SK-N-SH (cell line): ENCODE results near the gene TM7SF2. TPM values are rescaled to one million over a fixed set of nuclear protein-coding genes. Genes with fewer than 3 reads are reported as not detected.
"Not testable (repeated sequence)": the region's sequence is repeated elsewhere in the genome, so short reads cannot be mapped to it uniquely, and the experiment has no call there.

Experiments used
- CTCF ChIA-PET: fragments of 300-600, 350-600 bp; formaldehyde crosslinking; extraction: SDS; loops from one replicate; lab custom pipeline; 2021; lab: Yijun Ruan, JAX
- POLR2A ChIA-PET: fragments of 350-600 bp; sonication (Branson Sonifier 250); formaldehyde crosslinking; extraction: SDS; loops from one replicate; lab custom pipeline; 2020; ENCODE audit warnings: antibody characterized with exemption, inconsistent platforms; lab: Yijun Ruan, JAX
- DNase-seq: peaks from one replicate; pipeline ENCODE4 v3.0.0; 2012
- H2AFZ ChIP-seq: fragments of 200-600 bp; sonication (generic); 2 replicates; pipeline ENCODE4 v1.8.1; 2016; ENCODE audit warnings: antibody characterized with exemption, mild to moderate bottlenecking, low read depth
- H3F3A ChIP-seq: fragments of 200-600 bp; sonication (generic); replicated peaks from 2 replicates; pipeline ENCODE3; 2016; ENCODE audit warnings: antibody characterized with exemption, mild to moderate bottlenecking; ENCODE audit not compliant: insufficient read depth
- H3K27ac ChIP-seq, 2 experiments: fragments of 200-500 bp in 1 of 2; fragments of 200-600 bp in 1 of 2; sonication (Bioruptor generic) in 1 of 2; sonication (generic), shearing (Covaris generic) in 1 of 2; 2 replicates each; pipeline versions ENCODE4 v1.5.1 to v1.6.1; 2014 to 2016; ENCODE audit warnings: low read depth in 2 of 2, inconsistent platforms in 1 of 2, low read length in 1 of 2, mild to moderate bottlenecking in 1 of 2, mixed read lengths in 1 of 2
- H3K27me3 ChIP-seq: fragments of 200-600 bp; sonication (generic), shearing (Covaris generic); 2 replicates; pipeline ENCODE4 v1.6.1; 2016; ENCODE audit warnings: mixed run types; ENCODE audit not compliant: insufficient read depth
- H3K36me3 ChIP-seq, 2 experiments: fragments of 200-500 bp in 1 of 2; fragments of 200-600 bp in 1 of 2; sonication (Bioruptor generic) in 1 of 2; sonication (generic) in 1 of 2; replicated peaks in 1 of 2; 2 replicates each; pipeline versions ENCODE3 to v1.5.1; 2014 to 2016; ENCODE audit warnings: low read length in 1 of 2, mild to moderate bottlenecking in 1 of 2; ENCODE audit not compliant: insufficient read depth in 2 of 2, control insufficient read depth in 1 of 2
- H3K4me1 ChIP-seq, 2 experiments: fragments of 200-500 bp in 1 of 2; fragments of 200-600 bp in 1 of 2; sonication (Bioruptor generic) in 1 of 2; sonication (generic), shearing (Covaris generic) in 1 of 2; 2 replicates each; pipeline versions ENCODE4 v1.5.1 to v1.6.1; 2014 to 2016; ENCODE audit warnings: low read depth in 1 of 2, low read length in 1 of 2, mixed run types in 1 of 2; ENCODE audit not compliant: insufficient read depth in 2 of 2, control insufficient read depth in 1 of 2
- H3K4me2 ChIP-seq: fragments of 200-600 bp; sonication (generic), shearing (Covaris generic); 2 replicates; pipeline ENCODE4 v1.6.1; 2017; ENCODE audit warnings: mixed run types
- H3K4me3 ChIP-seq, 2 experiments: fragments of 200-500 bp in 1 of 2; fragments of 200-600 bp in 1 of 2; sonication (Bioruptor generic) in 1 of 2; sonication (generic), shearing (Covaris generic) in 1 of 2; 2 replicates each; pipeline versions ENCODE4 v1.5.1 to v1.8.1; 2014 to 2016; ENCODE audit warnings: low read depth in 2 of 2, inconsistent platforms in 1 of 2, low read length in 1 of 2, mild to moderate bottlenecking in 1 of 2, mixed read lengths in 1 of 2, moderate library complexity in 1 of 2
- H3K79me2 ChIP-seq: fragments of 200-600 bp; sonication (generic); 2 replicates; pipeline ENCODE4 v1.8.1; 2017; ENCODE audit warnings: mild to moderate bottlenecking; ENCODE audit not compliant: insufficient read depth
- H3K9ac ChIP-seq: fragments of 200-600 bp; sonication (generic); 2 replicates; pipeline ENCODE4 v1.6.1; 2017; ENCODE audit warnings: mixed run types
- H3K9me2 ChIP-seq: fragments of 200-600 bp; sonication (generic); 2 replicates; pipeline ENCODE4 v1.6.1; 2017; ENCODE audit warnings: mixed run types
- H3K9me3 ChIP-seq: fragments of 200-600 bp; sonication (generic); 2 replicates; pipeline ENCODE4 v1.6.1; 2017; ENCODE audit warnings: mixed run types, mild to moderate bottlenecking, moderate library complexity
- H4K20me1 ChIP-seq: fragments of 200-600 bp; sonication (generic); 2 replicates; pipeline ENCODE4 v1.6.1; 2017; ENCODE audit warnings: mild to moderate bottlenecking, mixed run types; ENCODE audit not compliant: insufficient read depth
- CHD2 ChIP-seq: fragments of 150-350 bp; IDR thresholded peaks from 2 replicates; pipeline ENCODE4 v1.6.1; 2018; ENCODE audit warnings: low read length; ENCODE audit not compliant: partially characterized antibody
- ELF1 ChIP-seq: IDR thresholded peaks from 2 replicates; pipeline ENCODE4 v1.4.0; 2012
- FOSL2 ChIP-seq: IDR thresholded peaks from 2 replicates; pipeline ENCODE4 v1.4.0; 2012; ENCODE audit warnings: low read depth, mild to moderate bottlenecking, moderate library complexity, borderline replicate concordance
- FOXJ3 ChIP-seq: sonication (generic); formaldehyde crosslinking; IDR thresholded peaks from 2 replicates; pipeline ENCODE4 v1.5.1; 2020; ENCODE audit warnings: mild to moderate bottlenecking, missing genetic modification reagents
- JUND ChIP-seq: IDR thresholded peaks from 2 replicates; pipeline ENCODE4 v1.4.0; 2012
- MEF2A ChIP-seq: IDR thresholded peaks from 2 replicates; pipeline ENCODE4 v1.4.0; 2012; ENCODE audit warnings: low read depth, borderline replicate concordance
- MXI1 ChIP-seq: IDR thresholded peaks from 2 replicates; pipeline ENCODE4 v1.6.1; 2012; ENCODE audit warnings: mild to moderate bottlenecking, low read depth, low read length, improper control_type of control experiment
- NFIC ChIP-seq: IDR thresholded peaks from 2 replicates; pipeline ENCODE4 v1.4.0; 2012; ENCODE audit warnings: borderline replicate concordance
- POLR2AphosphoS5 ChIP-seq: IDR thresholded peaks from 2 replicates; pipeline ENCODE4 v1.6.1; 2012; ENCODE audit warnings: low read depth, low read length
- RAD21 ChIP-seq: IDR thresholded peaks from 2 replicates; pipeline ENCODE4 v1.6.1; 2012; ENCODE audit warnings: mild to moderate bottlenecking, low read length
- RCOR1 ChIP-seq: fragments of 150-350 bp; IDR thresholded peaks from 2 replicates; pipeline ENCODE4 v1.6.1; 2017; ENCODE audit warnings: antibody characterized with exemption, low read length
- RXRA ChIP-seq: IDR thresholded peaks from 2 replicates; pipeline ENCODE4 v1.4.0; 2012; ENCODE audit warnings: low read depth, mild to moderate bottlenecking, borderline replicate concordance
- TCF12 ChIP-seq: IDR thresholded peaks from 2 replicates; pipeline ENCODE4 v1.4.0; 2012
- WGBS: methylation state at CpG from one replicate; pipeline ENCODE4 v1.1.6; 2017; ENCODE audit warnings: low lambda C conversion rate; 5-methylcytosine and 5-hydroxymethylcytosine counted together
- polyA plus RNA-seq, 3 experiments: library from polyadenylated mRNA; depleted of rRNA; stranded (reverse); fragments of >200 nt; gene quantifications; 2 replicates each; pipeline ENCODE4 v1.2.3, GENCODE V29; 2012
- TF ChIP-seq, protein P1 (sequence below): IDR thresholded peaks from 2 replicates; pipeline ENCODE4 v1.6.1; 2012; ENCODE audit warnings: mild to moderate bottlenecking, low read depth, low read length, moderate library complexity
- TF ChIP-seq, protein P2 (sequence below): IDR thresholded peaks from 2 replicates; pipeline ENCODE4 v1.4.0; 2012; ENCODE audit warnings: low read depth, borderline replicate concordance

TM7SF2 gene
- polyA plus RNA-seq, 1 of the 3 experiments (the other 2 are of a cell fraction): 87.8 TPM

DNA sequence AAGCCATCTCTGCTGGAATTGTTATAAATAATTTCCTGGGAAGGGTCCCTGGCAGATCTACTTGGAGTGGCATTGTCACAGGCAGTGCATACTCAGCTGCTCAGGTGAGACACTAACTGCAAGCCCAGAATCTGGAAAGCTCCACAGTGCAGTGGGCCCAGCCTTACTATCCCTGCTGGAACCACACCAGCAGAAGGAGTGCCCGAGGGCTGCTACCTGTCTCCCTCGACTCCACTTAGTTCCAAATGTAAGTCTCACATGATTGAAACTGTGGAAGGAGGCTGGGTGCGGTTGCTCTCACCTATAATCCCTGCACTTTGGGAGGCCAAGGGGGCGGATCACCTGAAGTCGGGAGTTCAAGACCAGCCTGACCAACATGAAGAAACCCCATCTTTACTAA, 37.0 kb downstream of the TM7SF2 start:
- no peaks in the 10 kb centered on the region for H3K27me3 ChIP-seq
- CTCF ChIA-PET: interaction anchor here (0.9 to 3.8 kb wide), 6 partner anchors 11 to 181 kb away, joined by 3 to 13 read pairs (median 4); no protein-coding TSS in a partner anchor
- H3K4me2 ChIP-seq: no peak overlapping the region
- H3K4me1 ChIP-seq: peaks cover 11% of the 10 kb centered on the region in 2 experiments; a peak in 2 of 4 replicates
- no peaks in the 10 kb centered on the region for H3K9me3 ChIP-seq
- no peak overlapping the region for H3K4me3 ChIP-seq
- H3K9me2 ChIP-seq: no peaks in the 10 kb centered on the region
- H3F3A ChIP-seq: peaks cover 14% of the 10 kb centered on the region
- H3K9ac ChIP-seq: no peak overlapping the region
- no peaks in the 10 kb centered on the region for H4K20me1 ChIP-seq
- TF ChIP-seq, protein P1, sequence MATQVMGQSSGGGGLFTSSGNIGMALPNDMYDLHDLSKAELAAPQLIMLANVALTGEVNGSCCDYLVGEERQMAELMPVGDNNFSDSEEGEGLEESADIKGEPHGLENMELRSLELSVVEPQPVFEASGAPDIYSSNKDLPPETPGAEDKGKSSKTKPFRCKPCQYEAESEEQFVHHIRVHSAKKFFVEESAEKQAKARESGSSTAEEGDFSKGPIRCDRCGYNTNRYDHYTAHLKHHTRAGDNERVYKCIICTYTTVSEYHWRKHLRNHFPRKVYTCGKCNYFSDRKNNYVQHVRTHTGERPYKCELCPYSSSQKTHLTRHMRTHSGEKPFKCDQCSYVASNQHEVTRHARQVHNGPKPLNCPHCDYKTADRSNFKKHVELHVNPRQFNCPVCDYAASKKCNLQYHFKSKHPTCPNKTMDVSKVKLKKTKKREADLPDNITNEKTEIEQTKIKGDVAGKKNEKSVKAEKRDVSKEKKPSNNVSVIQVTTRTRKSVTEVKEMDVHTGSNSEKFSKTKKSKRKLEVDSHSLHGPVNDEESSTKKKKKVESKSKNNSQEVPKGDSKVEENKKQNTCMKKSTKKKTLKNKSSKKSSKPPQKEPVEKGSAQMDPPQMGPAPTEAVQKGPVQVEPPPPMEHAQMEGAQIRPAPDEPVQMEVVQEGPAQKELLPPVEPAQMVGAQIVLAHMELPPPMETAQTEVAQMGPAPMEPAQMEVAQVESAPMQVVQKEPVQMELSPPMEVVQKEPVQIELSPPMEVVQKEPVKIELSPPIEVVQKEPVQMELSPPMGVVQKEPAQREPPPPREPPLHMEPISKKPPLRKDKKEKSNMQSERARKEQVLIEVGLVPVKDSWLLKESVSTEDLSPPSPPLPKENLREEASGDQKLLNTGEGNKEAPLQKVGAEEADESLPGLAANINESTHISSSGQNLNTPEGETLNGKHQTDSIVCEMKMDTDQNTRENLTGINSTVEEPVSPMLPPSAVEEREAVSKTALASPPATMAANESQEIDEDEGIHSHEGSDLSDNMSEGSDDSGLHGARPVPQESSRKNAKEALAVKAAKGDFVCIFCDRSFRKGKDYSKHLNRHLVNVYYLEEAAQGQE: no peak
- TF ChIP-seq FOXJ3 (CRISPR knock-in tag) (no peak), MEF2A (no peak), NFIC (no peak)
- TF ChIP-seq, all 33 proteins: peak for 0
- Histone ChIP-seq H2AFZ (no peak overlapping the region), H3K27ac (no peak overlapping the region), H3K36me3 (no peaks in the 10 kb centered on the region), H3K79me2 (no peaks in the 10 kb centered on the region)
- no peak for DNase-seq
- 79% methylated on average over 5 of the region's 5 CpGs for WGBS
- POLR2A ChIA-PET: interaction anchor here (0.6 kb wide), 1 partner anchor 11 kb away, joined by 5 read pairs; no protein-coding TSS in a partner anchor

DNA sequence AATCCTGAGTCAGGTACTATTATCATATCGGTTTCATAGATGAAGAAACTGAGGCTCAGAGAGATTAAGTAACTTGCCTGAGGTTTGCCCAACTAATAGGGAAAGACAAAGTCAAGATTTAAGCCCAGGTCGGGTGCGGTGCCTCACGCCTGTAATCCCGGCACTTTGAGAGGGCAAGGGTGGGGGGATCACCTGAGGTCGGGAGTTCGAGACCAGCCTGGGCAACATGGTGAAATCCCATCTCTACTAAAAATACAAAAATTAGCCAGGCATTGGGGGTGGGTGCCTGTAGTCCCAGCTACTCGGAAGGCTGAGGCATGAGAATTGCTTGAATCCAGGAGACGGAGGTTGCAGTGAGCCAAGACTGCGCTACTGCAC, 38.4 kb downstream of the TM7SF2 start:
- not testable (repeated sequence) for H3K4me3 ChIP-seq, DNase-seq, H3K9me2 ChIP-seq, H3K36me3 ChIP-seq, H4K20me1 ChIP-seq, H3K27me3 ChIP-seq, H3K9ac ChIP-seq, H3K79me2 ChIP-seq, H3K9me3 ChIP-seq, H2AFZ ChIP-seq
- ChIA-PET POLR2A (interaction anchor here (0.5 kb wide), 1 partner anchor 30 kb away, joined by 3 read pairs; no protein-coding TSS in a partner anchor), CTCF (interaction anchor here (1.0 to 3.8 kb wide), 2 partner anchors 14 to 36 kb away, joined by 3 to 13 read pairs; no protein-coding TSS in a partner anchor)
- Histone ChIP-seq H3K4me2 (peak overlapping the region; percentile 56; the same call in 1 of the 2 replicates), H3K27ac (peak overlapping the region; percentile 47 to 76; a peak in 3 of 4 replicates), H3F3A (peaks cover 14% of the 10 kb centered on the region), H3K4me1 (peaks cover 11% of the 10 kb centered on the region in 2 experiments; a peak in 2 of 4 replicates)
- WGBS: 92% methylated on average over 10 of the region's 10 CpGs

DNA sequence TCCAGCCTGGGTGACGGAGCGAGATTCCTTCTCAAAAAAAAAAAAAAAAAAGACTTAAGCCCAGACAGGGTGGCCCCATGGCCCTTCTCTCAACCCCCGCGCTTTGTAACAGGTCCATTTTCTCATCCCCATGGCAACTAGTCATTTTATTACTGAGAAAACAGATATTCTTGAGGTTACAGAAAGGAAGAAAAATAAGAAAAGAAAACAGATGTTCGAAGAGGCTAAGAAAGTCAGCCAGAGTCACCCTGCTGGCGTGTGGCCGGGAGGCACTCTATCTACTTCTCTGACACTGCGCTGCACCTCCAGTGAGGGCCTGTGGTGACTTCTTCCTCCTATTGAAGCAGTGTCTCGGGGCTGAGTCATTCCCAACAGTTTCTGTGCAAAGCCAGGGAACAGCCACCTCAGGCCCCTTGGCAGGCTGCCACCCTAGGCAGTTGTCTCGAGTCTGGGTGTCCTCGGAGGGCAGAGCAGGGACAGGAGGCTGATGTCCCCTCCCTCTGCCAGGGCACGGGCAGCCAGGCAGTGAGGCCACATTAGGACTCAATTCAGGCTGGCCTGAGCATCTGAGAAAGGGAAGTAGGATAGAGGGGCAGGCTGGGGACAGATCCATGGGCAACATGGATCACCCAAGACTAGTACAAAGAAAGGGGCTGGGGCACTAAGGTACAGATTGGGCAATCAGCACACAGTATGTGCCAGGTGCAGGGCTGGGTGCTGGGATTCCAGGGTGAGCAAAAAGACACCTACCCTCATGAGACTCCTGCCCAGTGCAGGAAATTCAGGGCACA, 39.0 kb downstream of the TM7SF2 start:
- Histone ChIP-seq H3K4me2 (peak overlapping the region; percentile 56; the same call in 1 of the 2 replicates), H3K9me2 (no peaks in the 10 kb centered on the region), H2AFZ (peak overlapping the region; percentile 72; the same call in 1 of the 2 replicates), H3K9ac (0 out of 2 replicates have a peak overlapping the region, but pooled peaks have one; percentile 13), H3K4me3 (no peak overlapping the region), H3K79me2 (no peaks in the 10 kb centered on the region), H3K36me3 (no peaks in the 10 kb centered on the region), H3F3A (peaks cover 14% of the 10 kb centered on the region), H3K27ac (peak overlapping the region; percentile 47 to 76), H3K9me3 (no peaks in the 10 kb centered on the region), H4K20me1 (no peaks in the 10 kb centered on the region), H3K27me3 (no peaks in the 10 kb centered on the region), H3K4me1 (peaks cover 11% of the 10 kb centered on the region in 2 experiments; a peak in 2 of 4 replicates)
- TF ChIP-seq MEF2A (no peak), RAD21 (peak; percentile 28), TCF12 (peak; percentile 35; the same call in 1 of the 2 replicates), RCOR1 (peak; percentile 17; the same call in 1 of the 2 replicates), MXI1 (0 out of 2 replicates have a peak, but pooled peaks have one; percentile 45), JUND (0 out of 2 replicates have a peak, but pooled peaks have one; percentile 9), FOSL2 (peak; percentile 38; the same call in 1 of the 2 replicates), CHD2 (no peak), RXRA (no peak), POLR2AphosphoS5 (peak; percentile 17; the same call in 1 of the 2 replicates), ELF1 (no peak), NFIC (peak; percentile 67; the same call in 1 of the 2 replicates)
- TF ChIP-seq, protein P2, sequence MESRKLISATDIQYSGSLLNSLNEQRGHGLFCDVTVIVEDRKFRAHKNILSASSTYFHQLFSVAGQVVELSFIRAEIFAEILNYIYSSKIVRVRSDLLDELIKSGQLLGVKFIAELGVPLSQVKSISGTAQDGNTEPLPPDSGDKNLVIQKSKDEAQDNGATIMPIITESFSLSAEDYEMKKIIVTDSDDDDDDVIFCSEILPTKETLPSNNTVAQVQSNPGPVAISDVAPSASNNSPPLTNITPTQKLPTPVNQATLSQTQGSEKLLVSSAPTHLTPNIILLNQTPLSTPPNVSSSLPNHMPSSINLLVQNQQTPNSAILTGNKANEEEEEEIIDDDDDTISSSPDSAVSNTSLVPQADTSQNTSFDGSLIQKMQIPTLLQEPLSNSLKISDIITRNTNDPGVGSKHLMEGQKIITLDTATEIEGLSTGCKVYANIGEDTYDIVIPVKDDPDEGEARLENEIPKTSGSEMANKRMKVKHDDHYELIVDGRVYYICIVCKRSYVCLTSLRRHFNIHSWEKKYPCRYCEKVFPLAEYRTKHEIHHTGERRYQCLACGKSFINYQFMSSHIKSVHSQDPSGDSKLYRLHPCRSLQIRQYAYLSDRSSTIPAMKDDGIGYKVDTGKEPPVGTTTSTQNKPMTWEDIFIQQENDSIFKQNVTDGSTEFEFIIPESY: no peak
- CTCF ChIA-PET: interaction anchor here (0.7 to 3.8 kb wide), 3 partner anchors 15 to 179 kb away, joined by 3 to 13 read pairs (median 3); no protein-coding TSS in a partner anchor
- WGBS: 33% methylated on average over 12 of the region's 12 CpGs
- DNase-seq: peak; percentile 82
- POLR2A ChIA-PET: no interaction called here
